ENCODE measurements around the gene KBTBD8. TPM values are rescaled to one million over a fixed set of nuclear protein-coding genes. Genes with fewer than 3 reads are reported as not detected.

KBTBD8 gene
- total RNA-seq, 6 experiments from 2014 or later: 0.50 to 2.2 (median 1.2) TPM

- Histone ChIP-seq H3K27me3 (peaks cover 0 to 7% of the 10 kb centered on the region in 2 donors), H3K9me3 (no peaks in the 10 kb centered on the region), H3K36me3 (no peaks in the 10 kb centered on the region), H3K4me1 (no peaks in the 10 kb centered on the region), H3K4me3 (no peak overlapping the region), H3K27ac (no peak overlapping the region)
- DNase-seq: no peak
- no peak for ATAC-seq
- WGBS (ENCODE audit: insufficient coverage, low coverage, low lambda C conversion rate, missing lambda C conversion rate): 74% methylated on average over 8 of the region's 8 CpGs
- intact Hi-C loops (cut with DNase I): no loop called here
- TF ChIP-seq CTCF (IDR thresholded peaks at IDR 0.05) (no peak), POLR2A (IDR thresholded peaks at IDR 0.05) (no peak)
Observed at GRCh38 chr3:67001086-67001861, 3.2 kb downstream of the KBTBD8 start.

- 80% methylated on average over 1 of the region's 1 CpG for WGBS (ENCODE audit: insufficient coverage, low coverage, low lambda C conversion rate, missing lambda C conversion rate)
- TF ChIP-seq CTCF (IDR thresholded peaks at IDR 0.05): no peak
- no peak for TF ChIP-seq POLR2A (IDR thresholded peaks at IDR 0.05)
Observed at GRCh38 chr3:67005974-67006373, 7.9 kb downstream of the KBTBD8 start.

GRCh38 chr3:67006460-67006859, 8.4 kb downstream of the KBTBD8 start:
- ATAC-seq (no peak), DNase-seq (no peak)
- H3K4me1 ChIP-seq: no peaks in the 10 kb centered on the region
- no peak overlapping the region for H3K4me3 ChIP-seq
- H3K27ac ChIP-seq: no peak overlapping the region
- 68% methylated on average over 5 of the region's 5 CpGs for WGBS (ENCODE audit: insufficient coverage, low coverage, low lambda C conversion rate, missing lambda C conversion rate)
- no peaks in the 10 kb centered on the region for H3K36me3 ChIP-seq
- no peak for TF ChIP-seq POLR2A (IDR thresholded peaks at IDR 0.05)
- no peak for TF ChIP-seq CTCF (IDR thresholded peaks at IDR 0.05)
- intact Hi-C loops (cut with DNase I): no loop called here
- H3K9me3 ChIP-seq: no peaks in the 10 kb centered on the region
- H3K27me3 ChIP-seq: no peaks in the 10 kb centered on the region

More at GRCh38 chr3:67005974-67006373, 7.9 kb downstream of the KBTBD8 start:
- H3K4me3 ChIP-seq: no peak overlapping the region
- H3K27me3 ChIP-seq: no peaks in the 10 kb centered on the region
- H3K9me3 ChIP-seq: no peaks in the 10 kb centered on the region
- H3K36me3 ChIP-seq: no peaks in the 10 kb centered on the region
- ATAC-seq (no peak), DNase-seq (no peak)
- intact Hi-C loops (cut with DNase I): no loop called here
- H3K4me1 ChIP-seq: no peaks in the 10 kb centered on the region
- no peak overlapping the region for H3K27ac ChIP-seq

- intact Hi-C loops (cut with DNase I): no loop called here
- DNase-seq (no peak), ATAC-seq (no peak)
- Histone ChIP-seq H3K4me3 (no peak overlapping the region), H3K9me3 (no peaks in the 10 kb centered on the region), H3K27me3 (no peaks in the 10 kb centered on the region), H3K36me3 (no peaks in the 10 kb centered on the region), H3K4me1 (no peaks in the 10 kb centered on the region), H3K27ac (no peak overlapping the region)
- 88% methylated on average over 2 of the region's 2 CpGs for WGBS (ENCODE audit: insufficient coverage, low coverage, low lambda C conversion rate, missing lambda C conversion rate)
- TF ChIP-seq CTCF (IDR thresholded peaks at IDR 0.05): no peak
- no peak for TF ChIP-seq POLR2A (IDR thresholded peaks at IDR 0.05)
Observed at GRCh38 chr3:67008388-67008787, 10.3 kb downstream of the KBTBD8 start.
